Measurements from ENCODE around the gene PARP11.

The PARP11 gene

GRCh38 chr12:3775385-3776035, 97.7 kb downstream of the PARP11 start:
- no peak for TF ChIP-seq CTCF (IDR thresholded peaks at IDR 0.05; ENCODE audit: low read depth, low read length)
- no peak overlapping the region for H3K4me3 ChIP-seq (ENCODE audit: low read depth, low read length)
- no peak overlapping the region for H3K27ac ChIP-seq
- no peak for DNase-seq
- no peaks in the 10 kb centered on the region for H3K9me3 ChIP-seq (ENCODE audit: severe bottlenecking)
- H3K27me3 ChIP-seq (ENCODE audit: insufficient read depth, low read depth, severe bottlenecking), result no peaks in the 10 kb centered on the region
- H3K36me3 ChIP-seq, result no peaks in the 10 kb centered on the region

- DNase-seq, result no peak
- Histone ChIP-seq H3K9me3 (ENCODE audit: severe bottlenecking) (no peaks in the 10 kb centered on the region), H3K36me3 (no peaks in the 10 kb centered on the region), H3K27ac (no peak overlapping the region), H3K4me3 (ENCODE audit: low read depth, low read length) (no peak overlapping the region), H3K27me3 (ENCODE audit: insufficient read depth, low read depth, severe bottlenecking) (no peaks in the 10 kb centered on the region)
- no peak for TF ChIP-seq CTCF (IDR thresholded peaks at IDR 0.05; ENCODE audit: low read depth, low read length)
Observed at GRCh38 chr12:3772380-3772779, 100.8 kb downstream of the PARP11 start.

GRCh38 chr12:3771853-3772252, 101.3 kb downstream of the PARP11 start:
- Histone ChIP-seq H3K27me3 (ENCODE audit: insufficient read depth, low read depth, severe bottlenecking) (no peaks in the 10 kb centered on the region), H3K9me3 (ENCODE audit: severe bottlenecking) (peaks cover under 1% of the 10 kb centered on the region), H3K36me3 (no peaks in the 10 kb centered on the region), H3K4me3 (ENCODE audit: low read depth, low read length) (no peak overlapping the region), H3K27ac (no peak overlapping the region)
- no peak for TF ChIP-seq CTCF (IDR thresholded peaks at IDR 0.05; ENCODE audit: low read depth, low read length)
- DNase-seq, result no peak

- H3K27me3 ChIP-seq (ENCODE audit: insufficient read depth, low read depth, severe bottlenecking), result no peaks in the 10 kb centered on the region
- H3K36me3 ChIP-seq, result no peaks in the 10 kb centered on the region
- no peak for TF ChIP-seq CTCF (IDR thresholded peaks at IDR 0.05; ENCODE audit: low read depth, low read length)
- peaks cover 2% of the 10 kb centered on the region for H3K9me3 ChIP-seq (ENCODE audit: severe bottlenecking)
- H3K4me3 ChIP-seq (ENCODE audit: low read depth, low read length), result no peak overlapping the region
- H3K27ac ChIP-seq, result no peak overlapping the region
- DNase-seq, result no peak
Observed at GRCh38 chr12:3770891-3771290, 102.3 kb downstream of the PARP11 start.

GRCh38 chr12:3768911-3769447, 104.2 kb downstream of the PARP11 start:
- no peak for DNase-seq

More at GRCh38 chr12:3768911-3769447, 104.2 kb downstream of the PARP11 start:
- Histone ChIP-seq H3K4me3 (ENCODE audit: low read depth, low read length) (no peak overlapping the region), H3K27me3 (ENCODE audit: insufficient read depth, low read depth, severe bottlenecking) (no peaks in the 10 kb centered on the region), H3K36me3 (no peaks in the 10 kb centered on the region), H3K27ac (no peak overlapping the region), H3K9me3 (ENCODE audit: severe bottlenecking) (peaks cover 2% of the 10 kb centered on the region)
- TF ChIP-seq CTCF (IDR thresholded peaks at IDR 0.05; ENCODE audit: low read depth, low read length), result no peak

Measured in WERI-Rb-1 (cell line).